ENCODE data around the gene ZNF32.
"Not testable (repeated sequence)": the region's sequence is repeated elsewhere in the genome, so short reads cannot be mapped to it uniquely, and the experiment has no call there.

ZNF32 gene

DNA sequence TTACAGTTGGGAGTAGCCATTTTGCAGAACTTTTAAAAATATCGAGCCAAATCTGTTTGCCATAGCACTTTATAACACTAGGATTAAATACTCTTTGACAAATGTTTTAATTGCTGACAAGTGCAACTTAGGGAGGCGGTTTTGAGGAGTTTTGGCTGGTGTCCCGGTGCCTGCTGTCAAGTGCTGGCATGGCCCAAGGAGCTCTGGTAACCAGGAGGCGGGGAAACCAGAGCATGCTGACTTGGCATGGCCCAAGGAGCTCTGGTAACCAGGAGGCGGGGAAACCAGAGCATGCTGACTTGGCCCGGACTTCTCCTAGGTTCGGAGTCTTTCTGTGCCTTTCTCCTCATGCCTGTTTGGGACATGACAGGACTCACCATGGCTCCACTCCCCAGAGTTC lies 30.8 kb upstream of the ZNF32 start:
- DNase-seq = no peak

DNA sequence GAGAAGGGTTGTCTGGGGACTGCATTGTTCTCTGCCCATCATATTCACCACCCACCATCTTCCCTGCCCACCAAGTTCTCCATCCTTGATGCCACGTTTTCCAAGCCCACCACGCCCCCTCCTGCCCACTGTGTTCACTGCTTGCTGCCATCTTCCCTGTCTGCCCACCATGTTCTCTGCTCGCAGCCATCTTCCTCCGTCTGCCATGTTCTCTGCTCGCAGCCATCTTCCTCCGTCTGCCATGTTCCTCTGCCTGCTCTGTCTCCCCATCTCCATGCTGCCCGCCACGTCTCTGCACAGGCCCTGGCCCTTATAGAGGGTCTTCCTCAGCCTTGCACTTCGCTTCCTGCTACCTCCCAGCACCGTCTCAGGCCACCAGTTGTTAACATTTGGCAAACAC lies 30.0 kb upstream of the ZNF32 start:
- DNase-seq = no peak

DNA sequence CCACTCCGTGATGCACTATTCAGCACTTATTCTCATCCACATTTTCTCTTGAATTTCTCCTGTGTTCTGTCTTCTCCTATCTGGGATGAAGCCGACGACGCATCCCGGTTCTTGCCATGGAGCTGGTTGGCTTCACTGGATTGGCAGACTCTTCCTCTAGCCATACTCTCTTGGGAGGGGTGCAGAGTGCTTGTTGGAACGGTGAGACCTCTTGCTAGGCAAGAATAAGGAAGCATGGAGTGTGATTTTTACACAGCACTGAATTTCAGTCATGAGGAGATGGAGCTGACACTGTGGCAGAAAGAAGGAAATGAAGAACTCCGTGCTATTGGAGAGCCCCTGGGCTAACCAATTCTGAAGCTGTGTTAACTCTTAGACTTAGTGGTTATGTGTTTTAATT lies 28.2 kb upstream of the ZNF32 start:
- no peak for DNase-seq

DNA sequence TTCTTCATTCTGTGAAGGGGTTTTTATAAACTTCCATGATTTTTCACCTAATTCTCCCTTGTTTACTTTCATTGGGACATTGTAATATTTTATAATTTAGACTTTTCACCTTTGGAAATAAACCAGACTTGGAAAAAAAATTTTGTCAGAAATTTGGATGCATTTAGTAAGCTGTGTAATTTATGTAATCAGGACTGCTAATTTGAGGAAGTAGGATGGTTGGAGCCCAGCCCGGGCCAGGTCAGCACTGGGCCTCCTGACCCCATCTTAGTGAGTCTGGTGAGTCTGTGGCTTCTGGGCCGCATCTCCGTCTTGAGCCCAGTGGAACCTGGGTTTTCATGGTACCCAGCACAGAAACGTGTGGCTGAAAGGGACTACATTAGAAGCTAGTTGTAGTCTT lies 27.6 kb upstream of the ZNF32 start:
- no peak for DNase-seq

DNA sequence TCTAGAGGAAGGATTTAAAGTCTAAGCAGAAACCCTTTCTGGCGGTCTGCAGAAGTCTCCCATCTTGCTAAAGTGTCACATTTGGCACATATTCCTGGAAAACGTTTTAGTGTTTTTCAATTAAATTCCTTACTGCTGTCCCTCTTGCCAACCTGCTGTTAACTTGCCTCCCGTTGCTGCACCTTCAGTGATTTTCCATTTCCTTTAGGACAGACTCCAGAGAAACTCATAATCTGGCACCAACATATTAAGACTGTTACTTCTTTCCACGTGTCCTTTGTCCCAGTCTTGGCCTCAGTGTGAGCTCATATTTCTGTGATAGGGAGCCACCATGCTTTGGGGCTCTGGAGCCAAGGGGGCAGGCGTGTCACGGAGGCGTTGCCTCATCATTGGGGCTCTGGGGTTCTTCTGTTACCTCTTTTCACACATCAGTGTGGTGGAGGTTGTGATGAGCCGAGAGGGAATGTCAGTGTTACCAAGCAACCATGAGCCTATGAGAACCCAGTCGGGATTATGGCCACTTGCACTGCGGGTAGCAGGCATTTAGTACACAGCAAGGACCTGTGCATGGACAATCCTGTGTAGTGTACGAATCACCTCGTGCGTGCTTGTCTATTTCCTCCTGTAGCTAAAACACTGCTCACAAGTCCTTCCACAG lies 26.0 kb upstream of the ZNF32 start:
- no peak for DNase-seq

DNA sequence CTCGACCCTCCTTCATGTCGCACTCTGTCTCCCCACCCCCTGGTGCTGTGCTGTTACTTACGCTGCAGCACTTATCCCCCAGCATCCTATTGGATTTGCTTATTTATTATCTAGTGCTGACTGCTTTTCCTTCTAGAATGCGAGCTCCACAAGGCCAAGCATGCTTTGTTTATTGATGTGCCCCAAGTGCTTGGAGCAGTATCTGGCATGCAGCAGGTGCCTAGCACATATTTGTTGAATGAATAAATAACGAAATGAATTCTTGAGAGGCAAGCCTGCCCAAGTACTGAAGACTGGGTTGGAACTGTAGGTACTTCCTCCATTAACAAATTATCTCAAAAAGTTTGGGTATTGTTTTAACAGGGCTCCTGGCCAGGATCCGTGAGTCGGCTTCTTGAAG lies 24.8 kb upstream of the ZNF32 start:
- DNase-seq = no peak

DNA sequence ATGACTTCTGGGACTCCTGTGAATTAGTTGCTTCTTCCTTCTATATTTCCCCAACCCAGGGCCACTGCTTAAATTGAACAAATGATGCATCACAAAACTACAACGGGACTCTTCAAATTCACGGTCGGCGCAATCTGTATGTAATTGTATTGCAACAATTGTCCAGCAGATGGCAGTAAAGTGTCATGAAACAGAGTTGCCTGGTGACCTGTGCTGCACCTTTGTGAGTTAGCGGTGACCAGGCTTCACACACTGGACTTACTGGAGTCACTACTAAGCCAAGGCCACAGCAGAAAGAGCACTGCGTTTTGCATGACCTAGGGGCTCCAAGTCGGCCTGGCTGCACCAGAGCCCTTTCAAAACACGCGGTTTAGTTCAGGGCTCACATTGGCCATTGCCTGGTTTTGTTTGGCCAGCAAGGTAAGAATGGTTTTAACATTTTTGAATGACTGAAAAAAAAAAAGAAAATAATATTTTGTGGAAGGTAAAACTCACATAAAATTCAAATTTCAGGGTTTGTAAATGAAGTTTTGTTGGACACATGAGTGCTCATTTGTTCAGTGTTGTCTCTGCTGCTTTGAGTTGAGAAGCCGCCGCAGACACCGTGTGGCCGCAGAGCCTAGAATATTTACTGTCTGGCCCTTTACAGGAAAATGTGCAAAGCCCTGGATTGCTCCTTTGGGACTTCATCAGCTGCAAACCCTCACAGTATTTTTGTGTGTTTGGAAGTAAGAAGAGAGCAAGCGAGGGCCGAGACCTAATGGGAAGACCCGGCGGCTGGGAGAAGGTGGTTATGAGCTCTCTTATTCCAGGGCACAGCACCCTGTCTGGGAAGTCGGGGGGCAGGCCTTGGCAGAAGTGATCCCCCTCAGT lies 23.2 kb upstream of the ZNF32 start:
- DNase-seq = peak; percentile 47

DNA sequence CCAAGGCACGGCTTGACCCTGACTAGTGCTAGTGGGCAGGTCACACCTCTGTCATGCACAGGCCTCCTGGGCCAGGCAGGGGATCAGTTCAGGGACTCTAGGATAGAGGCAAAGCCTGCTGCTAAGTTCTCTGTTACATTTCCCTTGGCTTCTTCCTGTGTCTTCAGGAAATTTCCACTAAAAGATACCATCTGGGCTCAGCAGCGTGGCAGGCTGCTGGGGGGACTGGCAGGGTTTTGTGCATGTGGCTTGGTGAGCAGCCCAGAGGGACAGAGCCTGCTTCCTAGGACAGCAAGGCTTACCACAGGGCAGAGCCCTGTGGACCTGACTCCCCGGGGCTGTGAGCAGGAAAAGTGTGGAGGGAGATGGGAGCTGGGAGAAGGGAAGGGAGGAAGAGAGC lies 20.7 kb upstream of the ZNF32 start:
- DNase-seq = no peak

DNA sequence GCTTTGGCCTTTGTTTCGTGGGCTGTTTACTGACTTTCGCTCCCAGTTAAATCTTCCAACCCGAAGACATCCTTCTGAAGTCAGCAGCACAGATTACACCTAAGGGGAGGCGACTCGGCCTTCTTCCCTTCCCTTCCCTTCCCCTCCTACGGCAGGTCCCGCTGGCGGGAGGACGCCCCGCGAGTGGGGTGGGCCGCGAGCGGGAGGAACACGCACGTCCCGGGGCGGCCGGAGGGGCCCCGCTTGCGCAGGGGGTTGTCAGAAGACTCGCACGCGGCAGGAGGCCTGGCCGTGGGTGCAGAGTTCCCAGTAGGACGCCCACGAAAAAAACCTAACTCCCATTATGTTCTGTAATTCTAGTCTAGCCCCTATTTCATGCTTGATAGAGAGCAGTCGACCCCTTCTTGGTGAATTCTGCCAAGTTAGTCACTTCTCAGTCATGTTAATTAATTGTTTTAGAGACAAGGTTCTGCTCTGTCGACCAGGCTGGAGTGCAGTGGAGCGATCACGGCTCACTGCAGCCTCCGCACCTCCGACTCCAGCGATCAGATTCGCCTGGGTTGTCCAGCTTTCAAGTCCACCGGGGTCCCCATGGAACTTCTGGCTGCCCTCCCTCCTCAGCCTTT lies 19.2 kb upstream of the ZNF32 start:
- no peak for DNase-seq

DNA sequence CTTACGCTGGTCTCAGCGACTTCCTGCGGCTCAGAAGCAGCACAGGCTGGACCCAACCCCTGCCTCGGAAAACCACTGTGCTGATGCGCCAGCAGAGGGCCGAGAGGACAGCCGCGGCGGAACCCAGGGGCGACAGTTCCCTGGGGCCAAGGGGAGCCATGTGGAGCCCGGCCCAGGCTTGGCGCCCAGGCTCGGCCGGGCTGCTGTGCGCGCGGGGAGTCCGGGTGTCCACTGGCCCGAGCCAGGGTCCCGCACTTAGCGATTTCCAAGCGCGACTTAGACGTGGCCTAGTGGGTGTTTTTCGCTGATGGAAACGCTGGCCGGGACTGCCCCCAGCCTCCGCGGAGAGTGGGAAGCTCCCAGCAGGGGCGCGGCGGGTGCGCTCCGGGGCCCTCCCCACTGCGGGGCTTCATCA lies 18.6 kb upstream of the ZNF32 start:
- DNase-seq = no peak

DNA sequence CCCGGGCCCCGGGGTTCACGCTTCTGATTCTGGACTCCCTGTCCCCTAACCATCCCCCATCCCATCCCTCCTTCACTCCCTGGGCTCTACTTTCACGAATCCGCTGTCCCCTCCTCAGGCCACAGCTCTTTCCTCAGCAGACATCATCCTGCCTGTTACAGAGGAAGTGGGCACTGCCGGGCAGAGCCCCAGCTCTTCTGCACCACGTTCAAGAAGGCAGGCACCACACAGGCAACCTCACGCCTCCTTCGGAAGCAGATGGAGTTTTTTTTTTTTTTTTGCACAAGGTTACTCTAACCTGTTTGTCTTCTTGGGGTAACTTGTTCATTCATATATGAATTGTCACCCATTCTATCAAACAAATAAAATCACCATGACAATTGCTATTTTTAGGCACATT lies 17.9 kb upstream of the ZNF32 start:
- DNase-seq = no peak

DNA sequence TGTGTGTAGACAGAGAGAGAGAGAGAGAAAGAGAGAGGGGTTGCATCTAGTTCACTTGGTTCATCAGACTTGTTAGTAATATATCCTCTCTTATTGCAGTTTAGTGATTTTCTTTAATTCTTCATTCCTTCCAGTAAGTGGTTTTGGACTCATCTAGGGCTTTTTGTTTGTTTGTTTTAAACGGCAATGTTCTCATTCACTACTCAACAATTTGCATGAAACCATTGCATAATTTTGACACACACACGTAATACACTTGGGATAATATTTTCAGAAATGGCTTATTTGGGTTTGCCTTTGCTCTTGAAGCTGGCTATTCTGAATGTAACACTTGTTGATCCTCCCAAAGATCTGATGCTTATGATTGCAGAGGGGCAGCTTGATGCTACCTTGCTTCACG lies 16.4 kb upstream of the ZNF32 start:
- no peak for DNase-seq

DNA sequence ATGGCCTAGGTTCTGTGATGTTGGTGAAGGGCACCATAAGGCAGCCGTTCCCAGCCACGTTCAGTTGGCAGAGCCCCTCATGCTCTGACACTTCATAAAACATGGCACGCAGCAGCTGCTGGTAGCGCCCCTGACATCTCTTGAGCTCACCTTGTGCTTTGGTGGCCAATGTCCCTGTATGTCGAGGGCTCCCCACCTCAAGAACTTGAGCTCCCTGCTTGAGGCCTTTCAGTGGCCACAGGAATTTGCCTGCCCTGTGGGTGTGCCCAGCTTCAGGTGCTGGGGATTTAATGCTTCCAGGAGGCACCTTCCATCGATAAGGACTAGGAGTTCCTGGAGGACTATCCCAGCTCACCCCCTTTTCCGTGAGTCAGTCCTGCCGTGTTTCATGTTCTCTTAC lies 9.5 kb upstream of the ZNF32 start:
- no peak for DNase-seq

DNA sequence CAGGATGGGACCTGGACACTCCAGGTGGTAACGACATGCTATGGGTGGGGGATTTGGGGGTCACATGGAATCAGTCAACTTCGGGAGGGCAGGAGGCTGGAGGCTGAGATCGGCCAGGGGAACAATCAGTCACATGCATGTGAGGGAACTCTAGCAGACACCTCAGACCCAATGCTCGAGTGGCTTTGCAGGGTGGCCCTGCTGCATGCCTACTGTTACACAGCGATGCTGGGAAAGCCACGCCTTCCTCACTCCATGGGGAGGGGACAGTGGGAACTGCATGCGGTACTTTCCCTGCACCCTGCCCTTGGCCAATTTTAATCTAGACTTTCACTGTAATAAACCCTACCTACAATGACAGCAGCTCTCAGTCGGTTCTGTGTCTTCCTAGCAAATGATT lies 6.6 kb upstream of the ZNF32 start:
- no peak for DNase-seq

DNA sequence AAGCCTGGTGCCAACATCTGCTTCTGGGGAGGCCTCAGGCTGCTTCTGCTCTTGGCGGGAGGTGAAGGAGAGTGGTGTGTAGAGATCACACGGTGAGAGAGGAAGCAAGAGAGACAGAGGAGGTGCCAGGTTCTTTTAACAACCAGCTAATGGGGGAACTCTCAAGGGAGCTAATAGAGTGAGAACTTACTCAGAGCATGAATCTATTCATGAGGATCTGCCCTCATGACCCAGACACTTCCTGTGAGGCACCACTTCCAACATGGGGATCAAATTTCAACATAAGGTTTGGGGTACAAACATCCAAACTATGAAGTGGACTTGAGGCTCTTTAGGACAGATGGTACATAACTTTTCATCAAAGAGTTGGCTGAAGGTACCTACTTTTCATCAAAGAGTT lies 5.1 kb upstream of the ZNF32 start:
- DNase-seq = no peak

DNA sequence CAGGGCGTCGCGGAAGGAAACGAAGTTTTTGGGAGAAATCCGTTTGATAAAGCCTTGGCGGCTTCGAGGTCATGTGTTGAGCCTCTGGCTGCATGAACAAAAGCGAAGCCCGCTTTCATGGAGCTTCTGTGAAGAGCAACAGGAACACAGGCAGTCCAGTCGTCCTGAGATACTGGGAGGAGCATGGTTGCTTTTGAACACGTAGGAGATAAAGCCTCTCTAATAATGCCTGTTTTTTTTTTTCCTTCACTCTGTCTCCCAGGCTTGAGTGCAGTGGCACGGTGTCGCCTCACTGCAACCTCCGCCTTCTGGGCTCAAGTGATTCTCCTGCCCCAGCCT lies 473 bp upstream of the ZNF32 start:
- DNase-seq = no peak

DNA sequence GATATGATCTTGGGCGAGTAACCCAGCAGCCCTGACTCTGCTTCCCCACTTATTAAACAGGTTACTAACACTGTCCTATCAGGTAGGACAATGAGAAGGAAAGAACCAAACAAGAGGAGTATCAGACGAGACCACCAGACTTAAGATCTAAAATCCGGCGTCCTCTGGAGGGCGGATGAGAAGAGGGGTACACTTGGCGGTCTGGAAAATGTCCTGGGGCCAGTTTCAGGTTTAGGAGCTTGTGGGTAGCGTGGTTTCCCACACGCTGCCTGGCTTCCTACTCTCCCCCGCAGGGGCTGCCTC lies 635 bp downstream of the ZNF32 start:
- DNase-seq = no peak

DNA sequence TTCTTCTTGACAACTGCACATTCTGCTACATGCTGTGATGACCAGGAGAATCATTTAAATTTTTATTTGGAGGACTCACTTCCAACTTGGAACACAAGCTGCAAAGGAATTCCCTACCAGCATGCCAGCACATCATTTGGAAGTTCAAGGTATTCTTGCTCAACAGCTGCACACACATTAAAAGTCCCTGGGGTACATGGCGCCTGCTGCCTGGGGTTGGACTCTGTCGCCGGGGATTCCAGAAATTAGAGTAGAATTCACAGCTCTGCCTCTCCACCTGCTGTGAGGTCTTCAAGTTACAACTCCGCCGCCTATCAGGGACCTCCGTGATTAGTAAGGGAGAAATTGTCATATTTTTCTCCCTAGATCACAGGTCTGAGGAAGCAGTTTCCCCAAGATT lies 1.1 kb downstream of the ZNF32 start:
- DNase-seq = no peak

DNA sequence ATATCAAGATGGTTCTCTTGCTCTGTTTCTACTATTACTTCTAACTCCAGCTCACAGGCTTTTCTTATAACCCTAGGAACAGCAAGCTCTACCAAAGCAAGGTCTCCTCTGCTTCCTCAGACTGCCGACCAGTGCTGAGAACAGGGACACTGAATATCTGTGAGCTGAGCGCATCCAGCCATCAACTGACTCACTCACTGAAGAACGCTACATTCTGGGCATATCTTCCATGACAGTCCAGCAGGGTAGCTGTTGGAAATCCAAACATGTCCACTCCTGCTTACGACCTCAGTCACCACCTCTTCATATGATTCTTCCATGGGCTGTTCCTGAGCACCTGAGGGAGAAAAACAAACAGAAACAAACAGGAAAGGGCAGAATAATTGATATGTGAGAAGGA lies 2.8 kb downstream of the ZNF32 start:
- DNase-seq = no peak

DNA sequence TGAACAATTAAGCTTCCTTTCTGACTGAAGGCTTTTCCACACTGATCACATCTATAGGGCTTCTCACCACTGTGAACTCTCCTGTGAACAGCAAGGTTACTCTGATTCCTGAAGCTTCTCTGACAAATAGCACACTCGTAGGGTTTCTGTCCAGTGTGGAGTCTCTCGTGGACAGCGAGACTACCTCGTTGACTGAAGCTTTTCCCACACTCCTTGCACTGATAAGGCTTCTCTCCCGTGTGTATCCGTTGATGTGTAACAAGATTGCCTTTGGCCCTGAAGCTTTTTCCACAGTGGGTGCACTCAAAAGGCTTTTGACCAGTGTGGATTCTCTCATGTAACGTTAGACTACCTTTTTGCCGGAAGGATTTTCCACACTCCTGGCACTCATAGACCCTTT lies 4.4 kb downstream of the ZNF32 start:
- no peak for DNase-seq

DNA sequence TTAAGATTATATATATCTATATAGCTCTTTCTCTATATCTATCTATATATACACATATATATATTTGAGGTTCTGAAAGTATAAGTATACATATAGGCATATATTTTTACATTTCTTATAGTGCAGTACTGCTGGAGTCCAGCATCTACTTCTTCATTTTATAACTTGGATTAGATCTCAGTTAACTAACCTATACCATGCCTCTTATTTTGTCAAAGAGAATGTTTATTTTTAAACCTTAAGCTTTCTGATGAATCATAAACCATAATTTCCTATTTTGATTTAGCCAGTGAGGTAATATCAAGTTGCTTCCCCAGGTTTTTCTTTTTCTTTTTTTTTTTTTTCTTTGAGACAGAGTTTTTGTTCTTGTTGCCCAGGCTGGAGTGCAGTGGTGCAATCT lies 8.1 kb downstream of the ZNF32 start:
- DNase-seq = no peak

DNA sequence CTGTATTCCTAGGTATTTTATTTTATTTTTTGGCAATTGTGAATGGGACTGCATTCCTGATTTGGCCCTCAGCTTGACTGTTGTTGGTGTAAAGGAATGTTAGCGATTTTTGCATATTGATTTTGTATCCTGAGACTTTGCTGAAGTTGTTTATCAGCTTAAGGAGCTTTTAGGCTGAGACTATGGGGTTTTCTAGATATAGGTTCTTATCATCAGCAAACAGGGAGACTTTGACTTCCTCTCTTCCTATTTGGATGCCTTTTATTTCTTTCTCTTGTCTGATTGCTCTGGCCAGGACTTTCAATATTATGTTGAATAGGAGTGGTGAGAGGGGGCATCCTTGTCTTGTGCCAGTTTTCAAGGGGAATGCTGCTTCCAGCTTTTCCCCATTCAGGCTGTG lies 12.9 kb downstream of the ZNF32 start:
- not testable (repeated sequence) for DNase-seq

DNA sequence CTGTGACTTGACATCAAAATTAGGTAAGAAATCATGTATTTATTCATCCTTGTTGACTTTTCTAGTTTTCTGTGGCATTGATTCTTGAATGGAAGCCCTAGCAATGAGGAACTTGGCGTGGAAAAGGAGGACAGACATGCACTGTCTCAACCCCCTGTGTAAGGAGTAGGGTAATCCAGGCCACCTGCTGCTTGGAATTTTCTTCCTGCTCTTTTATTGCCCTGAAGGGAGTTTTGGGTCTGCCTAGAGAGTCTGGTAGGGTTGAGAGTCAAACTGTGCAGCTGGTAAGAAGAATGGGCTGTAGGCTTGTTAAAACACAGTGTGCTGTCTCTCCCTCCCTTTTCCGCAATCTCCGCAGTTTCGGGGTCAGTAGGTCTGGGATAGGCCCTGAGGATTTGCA lies 19.7 kb downstream of the ZNF32 start:
- DNase-seq = no peak

DNA sequence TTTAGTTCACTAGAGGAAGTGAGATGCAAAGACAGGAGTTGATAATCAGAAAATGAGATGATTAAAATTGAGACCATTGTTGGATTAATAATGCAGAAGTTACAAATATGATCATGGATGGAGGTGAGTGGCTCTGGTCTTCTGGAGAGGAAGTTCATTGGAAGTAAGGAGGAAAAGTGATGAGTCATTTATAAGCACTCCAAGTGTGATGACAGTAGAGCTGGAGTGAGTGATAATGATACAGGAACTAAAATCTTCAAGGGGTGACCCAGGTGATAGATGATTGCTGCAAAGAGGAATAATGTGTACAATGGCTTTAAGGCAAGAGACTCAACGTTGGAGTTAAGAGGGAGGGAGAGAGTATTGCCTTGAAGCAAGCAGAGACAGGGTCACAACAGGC lies 20.7 kb downstream of the ZNF32 start:
- DNase-seq = no peak

DNA sequence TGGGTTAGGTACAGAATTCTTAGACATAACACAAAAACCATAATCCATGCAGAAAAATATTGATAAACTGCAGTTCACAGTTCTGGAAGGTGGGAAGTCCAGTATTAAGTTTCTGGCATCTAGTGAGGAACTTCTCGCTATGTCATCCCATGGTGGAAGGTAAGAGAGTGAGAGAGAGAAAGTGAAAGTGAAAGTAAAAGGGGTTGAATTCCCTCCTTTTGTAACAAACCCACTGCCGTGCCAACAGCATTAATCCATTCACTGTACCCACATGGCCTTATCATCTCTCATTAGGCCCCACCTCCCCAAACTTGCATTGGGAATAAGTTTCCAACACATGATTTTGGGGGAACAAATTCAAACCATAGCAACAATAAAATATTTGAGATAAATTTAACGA lies 25.3 kb downstream of the ZNF32 start:
- DNase-seq = no peak

Data from activated gamma-delta T cell treated with Interleukin-2 at 50 U/mL for 16 hours (primary cell).